NCI-H69 (cell line): Measurements from ENCODE around the gene TAPBP.
A peak's percentile ranks its signal among the peaks of the same experiment; 100 is the strongest.
"Not testable (repeated sequence)": the region's sequence is repeated elsewhere in the genome, so short reads cannot be mapped to it uniquely, and the experiment has no call there.

Experiments used
- DNase-seq: peaks from one replicate; lab custom pipeline; 2025; lab: John Stamatoyannopoulos, UW

The TAPBP gene

GRCh38 chr6:33313709-33314514, at the start of gene TAPBP:
TSS of gene TAPBP (minus strand) at chr6:33314078. CDS start at chr6:33314041, 37 bp downstream.
- DNase-seq = peak; percentile 75

- not testable (repeated sequence) for DNase-seq
These were observed 49.6 kb upstream of the TAPBP start for GRCh38 chr6:33363486-33363885.

GRCh38 chr6:33359331-33359730, 45.5 kb upstream of the TAPBP start:
- DNase-seq = no peak

GRCh38 chr6:33357160-33357871, 43.4 kb upstream of the TAPBP start:
- not testable (repeated sequence) for DNase-seq

- no peak for DNase-seq
These were observed 42.4 kb upstream of the TAPBP start for GRCh38 chr6:33356295-33356694.

- not testable (repeated sequence) for DNase-seq
These were observed 42.0 kb upstream of the TAPBP start for GRCh38 chr6:33355860-33356259.

GRCh38 chr6:33347816-33348215, 33.9 kb upstream of the TAPBP start:
- DNase-seq = no peak

- not testable (repeated sequence) for DNase-seq
These were observed 33.1 kb upstream of the TAPBP start for GRCh38 chr6:33346972-33347371.

GRCh38 chr6:33344701-33345697, 31.1 kb upstream of the TAPBP start:
- DNase-seq = peak; percentile 86

- DNase-seq = no peak
These were observed 30.2 kb upstream of the TAPBP start for GRCh38 chr6:33343953-33344611.

- DNase-seq = not testable (repeated sequence)
These were observed 29.7 kb upstream of the TAPBP start for GRCh38 chr6:33343606-33343952.

GRCh38 chr6:33339193-33339592, 25.3 kb upstream of the TAPBP start:
- DNase-seq = no peak

- DNase-seq = no peak
These were observed 22.6 kb upstream of the TAPBP start for GRCh38 chr6:33336495-33336894.

GRCh38 chr6:33335916-33336315, 22.0 kb upstream of the TAPBP start:
- no peak for DNase-seq

GRCh38 chr6:33333666-33334065, 19.8 kb upstream of the TAPBP start:
- DNase-seq = no peak

- DNase-seq = no peak
These were observed 16.9 kb upstream of the TAPBP start for GRCh38 chr6:33330736-33331135.

GRCh38 chr6:33329058-33329457, 15.2 kb upstream of the TAPBP start:
- DNase-seq = no peak

GRCh38 chr6:33324125-33324524, 10.2 kb upstream of the TAPBP start:
- DNase-seq = no peak

- DNase-seq = peak; percentile 90
These were observed 9.7 kb upstream of the TAPBP start for GRCh38 chr6:33323623-33323948.

- no peak for DNase-seq
These were observed 7.3 kb upstream of the TAPBP start for GRCh38 chr6:33321227-33321626.

GRCh38 chr6:33320315-33321181, 6.7 kb upstream of the TAPBP start:
- DNase-seq = no peak
